Bone marrow (tissue), 2 donors: ENCODE data around the gene MYZAP.
"Not testable (repeated sequence)": the region's sequence is repeated elsewhere in the genome, so short reads cannot be mapped to it uniquely, and the experiment has no call there.

Experiments
- DNase-seq, 2 donors: peaks; one replicate each; lab custom pipeline; 2025; lab: John Stamatoyannopoulos, UW

The MYZAP gene

DNA sequence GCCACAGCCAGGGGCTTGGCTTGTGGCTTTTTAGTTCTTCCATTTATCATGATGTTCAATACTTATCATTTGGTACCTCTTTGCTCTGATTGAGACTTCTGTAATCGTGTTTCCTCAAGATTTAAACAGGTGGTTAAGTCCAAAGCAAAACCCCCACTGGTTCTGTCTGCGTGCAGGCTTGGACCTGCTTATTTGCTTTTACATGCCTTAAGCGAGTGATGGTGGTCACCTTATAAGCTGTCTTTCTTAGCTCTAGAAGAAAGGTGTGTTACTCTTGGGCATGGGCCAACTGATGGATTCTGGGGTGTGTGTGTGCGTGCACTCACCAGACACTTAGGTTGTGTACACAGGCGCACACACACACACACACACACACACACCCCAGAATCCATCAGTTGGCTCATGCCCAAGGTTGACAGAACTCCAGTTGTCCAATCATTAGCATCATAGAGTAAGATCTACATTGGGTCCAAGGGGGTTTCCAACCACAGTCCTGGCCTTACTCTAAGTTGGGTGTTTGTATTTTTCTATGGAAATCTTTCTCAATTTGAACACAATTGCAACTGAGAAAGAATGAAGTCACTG lies 1.2 kb downstream of the MYZAP start:
- no peak for DNase-seq

DNA sequence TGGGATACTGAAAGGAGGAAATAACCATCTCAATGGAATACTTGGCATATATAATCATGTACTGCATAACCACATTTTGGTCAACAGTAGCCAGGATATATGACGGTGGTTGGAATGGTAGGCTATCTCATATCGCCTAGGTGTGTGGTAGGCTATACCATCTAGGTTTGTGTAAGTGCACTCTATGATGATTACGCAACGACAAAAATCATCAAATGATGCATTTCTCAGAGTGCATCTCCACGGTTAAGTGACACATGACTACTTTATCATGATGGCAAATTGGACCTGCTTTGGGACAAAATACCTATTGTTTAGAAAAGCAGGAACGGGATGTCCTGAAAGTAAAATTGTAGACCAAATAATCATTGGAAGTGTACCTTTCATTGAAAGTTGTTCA lies 2.8 kb downstream of the MYZAP start:
- no peak for DNase-seq

DNA sequence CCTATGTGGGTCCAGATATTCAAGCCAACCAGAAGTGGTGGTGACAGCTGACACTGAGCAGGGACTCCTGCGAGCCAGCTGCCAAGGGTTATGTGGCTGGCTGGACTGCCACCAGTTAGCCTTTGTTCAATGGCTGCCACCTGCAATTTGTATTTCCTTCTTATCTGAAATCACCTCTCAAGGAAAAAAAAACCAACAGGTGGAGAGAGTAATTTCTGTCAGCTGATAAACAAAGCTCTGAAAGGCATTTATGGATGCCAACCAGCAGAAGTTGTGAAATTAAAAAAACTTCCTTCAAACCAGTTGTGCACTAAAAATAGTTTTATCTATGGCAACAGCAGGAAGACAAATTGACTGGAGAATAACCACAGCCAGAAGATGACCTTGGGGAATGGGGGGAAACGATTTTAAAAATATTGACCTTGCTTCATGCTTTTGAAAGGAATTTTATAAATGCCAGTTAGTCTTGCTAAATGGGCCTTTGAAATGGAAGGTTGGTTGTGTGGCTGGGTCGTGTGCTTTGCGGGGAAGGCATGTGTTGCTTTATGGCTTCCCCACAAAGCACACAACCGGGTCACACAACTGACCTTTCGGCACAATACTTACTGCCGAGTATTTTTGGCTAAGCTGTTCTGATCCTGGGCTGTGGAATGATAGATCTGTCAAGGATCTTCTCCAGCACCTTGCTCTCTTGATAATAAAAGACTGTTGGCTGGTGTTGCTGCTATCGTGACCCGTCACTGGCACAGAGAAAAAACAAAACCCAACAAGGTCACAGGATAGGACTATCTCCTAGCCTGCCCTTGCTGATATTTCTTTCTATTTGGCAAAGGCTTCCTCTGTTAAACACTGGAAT lies 3.5 kb downstream of the MYZAP start:
- no peak for DNase-seq

DNA sequence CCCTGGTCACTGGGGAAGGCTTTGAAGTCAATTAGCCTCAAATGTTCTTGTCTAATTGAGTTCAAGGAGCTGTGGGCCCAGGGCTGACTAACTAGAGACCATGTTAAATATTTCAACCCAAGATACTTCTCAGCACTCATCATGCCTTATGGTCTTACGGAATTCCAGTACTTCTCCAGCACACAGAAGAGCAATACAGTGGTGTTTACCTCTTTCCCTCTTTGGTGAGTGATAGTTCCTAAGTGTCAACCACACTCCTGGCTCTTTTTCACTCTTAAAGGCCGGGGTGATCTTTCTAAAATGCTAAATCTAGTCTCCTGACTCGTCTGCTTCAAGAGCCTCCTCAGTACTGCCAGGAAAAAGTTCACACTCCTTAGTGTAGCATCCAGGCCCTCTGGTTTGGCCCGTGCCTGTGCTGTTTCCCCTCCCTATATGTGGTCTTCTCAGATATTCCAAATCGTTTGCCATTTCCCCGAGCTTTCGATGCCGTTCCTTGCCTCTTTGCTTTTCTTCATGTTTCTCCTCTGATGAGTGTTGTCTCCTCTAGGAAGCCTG lies 4.7 kb downstream of the MYZAP start:
- no peak for DNase-seq

DNA sequence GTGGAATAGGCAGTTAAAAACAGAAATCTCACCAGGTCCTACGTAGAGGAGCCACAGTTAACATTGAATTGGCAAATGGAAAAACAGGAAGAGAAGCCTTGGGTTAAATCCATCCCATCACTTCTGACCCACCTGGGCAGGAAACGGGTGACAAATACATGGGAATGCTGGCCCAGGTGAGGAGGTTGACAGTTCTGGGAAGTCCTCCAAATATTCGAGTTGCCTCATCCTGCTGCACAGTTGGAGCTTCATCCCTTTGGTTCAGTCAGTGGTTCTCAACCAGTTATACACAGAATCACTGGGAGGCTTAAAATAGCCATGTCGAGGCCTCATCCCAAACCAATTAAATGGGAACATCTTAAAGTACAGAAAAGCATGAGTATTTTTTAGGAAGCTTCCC lies 5.3 kb downstream of the MYZAP start:
- no peak for DNase-seq

DNA sequence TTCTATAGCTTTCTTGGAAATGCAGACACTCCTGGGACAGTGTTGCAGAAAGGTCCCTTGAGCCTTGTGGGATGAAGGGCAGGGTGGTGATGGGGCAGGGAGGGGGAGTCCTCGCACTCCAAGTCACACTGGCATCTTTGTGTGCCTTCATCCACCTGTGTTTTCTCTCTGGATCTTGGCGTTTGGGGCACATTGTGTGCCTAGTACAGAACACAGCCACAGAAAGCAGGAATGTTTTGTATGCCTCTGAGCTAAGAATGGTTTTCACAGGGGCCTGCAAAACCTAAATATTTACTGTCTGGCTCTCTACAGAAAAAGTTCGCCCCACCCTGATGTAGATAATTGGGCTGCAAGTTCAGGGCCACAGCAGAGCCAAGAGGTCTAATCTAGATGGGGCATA lies 5.7 kb downstream of the MYZAP start:
- no peak for DNase-seq

DNA sequence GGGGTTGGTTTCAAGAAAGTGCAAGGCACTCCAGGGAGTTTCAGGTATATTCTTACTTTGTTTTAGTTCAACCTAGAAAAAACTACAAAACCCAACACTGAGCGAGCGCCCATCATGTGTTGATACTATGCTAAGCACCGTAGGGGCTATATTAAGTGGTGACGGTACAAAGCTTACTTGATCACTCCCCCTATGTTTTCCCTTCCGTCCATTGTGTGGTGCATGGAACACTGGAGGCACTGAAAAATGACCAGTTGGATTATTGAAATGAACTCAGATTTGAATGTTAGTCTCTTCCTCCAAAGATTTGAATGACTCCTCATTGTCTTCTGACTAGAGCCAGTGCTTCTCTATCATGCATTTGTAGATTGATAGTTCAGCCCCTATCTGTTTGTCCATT lies 6.6 kb downstream of the MYZAP start:
- no peak for DNase-seq

DNA sequence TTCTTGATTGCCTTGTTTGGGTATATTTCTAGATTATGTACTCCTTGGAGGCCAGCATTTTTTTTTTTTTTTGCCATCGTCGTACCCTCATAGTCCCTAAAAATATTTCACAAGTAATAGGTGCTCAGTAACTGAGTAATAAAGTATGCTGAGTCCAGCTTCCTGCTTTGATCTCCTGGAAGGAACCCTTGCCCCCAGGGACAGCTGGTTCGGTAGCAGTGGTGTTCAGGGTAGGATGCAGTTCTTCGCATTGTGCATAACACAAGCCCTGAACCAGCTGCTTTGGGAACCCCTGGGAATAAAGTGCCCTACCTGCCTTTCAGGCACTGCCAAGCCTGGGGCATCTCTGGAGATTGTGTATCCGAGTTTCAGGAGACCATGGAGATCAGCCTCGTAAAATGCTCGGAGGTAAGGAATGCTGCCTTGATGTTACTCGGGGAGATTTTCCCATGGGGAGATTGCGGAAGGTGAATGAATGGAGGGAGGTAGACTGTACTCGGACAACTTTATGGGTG lies 7.6 kb downstream of the MYZAP start:
- no peak for DNase-seq

DNA sequence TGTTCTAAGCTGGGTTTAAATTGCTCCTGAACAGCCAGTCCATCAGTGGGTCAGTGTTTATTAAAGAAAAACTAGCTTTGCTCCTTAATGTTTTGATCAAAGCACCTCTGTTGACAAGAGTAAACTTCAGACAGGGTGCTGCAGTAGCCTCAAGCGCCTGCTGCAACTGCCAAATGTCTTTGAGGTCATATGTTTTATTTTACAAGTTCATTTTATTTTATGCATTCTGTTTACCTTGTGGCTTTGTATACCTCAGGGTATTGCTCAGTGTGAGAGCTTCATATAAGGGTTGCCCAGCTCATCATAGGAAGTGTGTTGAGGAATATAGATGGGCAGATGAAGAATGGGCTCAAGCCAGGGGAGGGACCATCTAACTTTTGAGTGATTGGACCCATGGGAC lies 8.5 kb downstream of the MYZAP start:
- no peak for DNase-seq

DNA sequence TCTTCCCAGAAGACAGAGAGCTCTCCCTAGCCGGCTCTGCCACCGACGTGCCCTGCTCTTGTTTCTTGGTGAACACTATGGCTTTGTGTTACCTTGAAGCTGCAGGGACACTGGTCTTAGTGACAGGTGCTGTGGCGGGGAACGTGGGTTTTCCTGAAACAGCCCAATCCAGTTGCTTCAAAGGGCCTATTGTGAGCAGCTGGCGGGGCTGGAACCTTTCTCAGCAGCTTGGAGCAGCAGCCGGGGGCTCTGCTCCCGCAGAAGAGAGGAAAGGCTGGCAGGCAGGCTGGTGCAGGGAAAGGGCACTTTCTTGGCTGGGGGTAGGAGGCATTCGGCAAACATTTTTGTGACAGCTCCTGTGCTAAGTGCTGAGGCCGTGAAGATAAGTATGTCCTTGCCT lies 12.8 kb downstream of the MYZAP start:
- no peak for DNase-seq

DNA sequence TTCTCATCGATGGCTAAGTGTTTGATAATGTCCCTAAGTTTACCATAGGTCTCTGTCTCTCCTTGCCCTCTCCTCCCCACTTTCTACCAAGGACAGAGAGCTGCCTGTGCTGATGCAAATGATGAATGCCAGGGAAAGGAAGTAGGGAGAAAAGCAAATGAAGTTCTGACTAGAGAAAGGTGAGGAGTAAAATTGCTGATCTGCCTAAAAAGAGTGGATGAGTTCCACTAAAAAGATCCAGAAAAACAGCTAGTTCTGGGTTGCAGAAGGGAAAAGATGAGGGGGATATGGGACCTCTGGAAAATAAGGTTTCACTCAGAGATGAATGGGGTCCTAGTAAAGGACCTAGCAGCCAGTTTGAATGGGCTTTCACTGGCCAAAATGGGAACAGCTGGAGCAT lies 13.8 kb downstream of the MYZAP start:
- no peak for DNase-seq

DNA sequence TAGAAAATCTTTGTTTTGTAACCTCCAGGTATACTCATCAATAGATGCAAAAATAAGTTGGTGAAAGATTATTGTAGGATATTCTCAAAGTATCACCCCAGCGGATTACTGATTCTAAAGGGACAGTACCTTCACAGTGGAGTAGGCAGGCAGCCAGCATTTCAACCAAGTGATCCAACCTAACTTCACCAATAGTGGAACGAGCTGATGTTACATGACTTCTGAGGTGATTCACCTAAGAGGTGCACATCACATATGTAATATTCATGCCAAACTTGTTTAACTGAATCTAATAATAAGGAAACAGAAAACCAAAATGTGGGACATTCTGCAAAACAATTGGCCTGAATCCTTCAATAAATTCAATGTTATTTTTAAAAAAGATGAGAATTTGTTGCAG lies 14.3 kb downstream of the MYZAP start:
- no peak for DNase-seq

DNA sequence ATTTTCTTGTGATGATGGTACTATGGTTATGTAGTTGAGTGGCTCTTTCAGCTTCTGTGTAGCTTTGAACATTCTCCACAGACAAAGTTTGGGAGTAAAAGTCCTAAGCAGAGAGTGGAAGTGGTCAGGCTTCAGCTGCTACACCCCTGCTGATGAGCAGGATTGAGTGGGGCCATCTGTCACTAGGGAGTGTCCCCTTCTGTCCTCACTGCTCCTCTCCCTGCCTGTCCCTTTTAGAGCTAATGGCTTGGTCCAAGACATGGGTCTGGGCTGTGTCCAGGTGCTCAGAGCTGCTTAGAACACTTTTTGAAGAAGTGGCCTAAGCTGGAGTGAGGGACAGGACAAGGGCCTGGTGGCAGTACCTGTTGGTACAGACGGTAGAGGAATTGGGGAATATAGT lies 15.1 kb downstream of the MYZAP start:
- DNase-seq, result no peak

DNA sequence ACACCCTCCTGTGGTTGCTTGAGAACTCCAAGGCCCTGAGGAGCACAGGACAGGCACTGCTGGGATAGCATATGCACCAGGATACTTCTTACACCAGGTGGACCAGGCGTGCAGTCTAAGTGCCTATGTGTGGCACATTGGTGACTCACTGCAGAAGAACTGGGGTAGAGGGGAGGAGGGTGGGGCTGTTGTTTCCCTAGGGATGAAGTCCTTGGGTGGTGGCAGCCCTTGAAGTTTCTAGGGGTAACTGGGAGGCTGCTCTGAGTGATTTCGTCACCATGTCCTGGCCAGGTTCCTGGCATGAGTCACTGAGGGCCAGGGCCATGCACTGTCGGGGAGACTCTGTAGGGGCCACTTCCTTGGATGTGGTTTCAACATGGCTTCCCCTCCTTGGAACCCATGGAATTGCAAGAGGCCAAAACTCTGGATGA lies 15.9 kb downstream of the MYZAP start:
- DNase-seq, result no peak

DNA sequence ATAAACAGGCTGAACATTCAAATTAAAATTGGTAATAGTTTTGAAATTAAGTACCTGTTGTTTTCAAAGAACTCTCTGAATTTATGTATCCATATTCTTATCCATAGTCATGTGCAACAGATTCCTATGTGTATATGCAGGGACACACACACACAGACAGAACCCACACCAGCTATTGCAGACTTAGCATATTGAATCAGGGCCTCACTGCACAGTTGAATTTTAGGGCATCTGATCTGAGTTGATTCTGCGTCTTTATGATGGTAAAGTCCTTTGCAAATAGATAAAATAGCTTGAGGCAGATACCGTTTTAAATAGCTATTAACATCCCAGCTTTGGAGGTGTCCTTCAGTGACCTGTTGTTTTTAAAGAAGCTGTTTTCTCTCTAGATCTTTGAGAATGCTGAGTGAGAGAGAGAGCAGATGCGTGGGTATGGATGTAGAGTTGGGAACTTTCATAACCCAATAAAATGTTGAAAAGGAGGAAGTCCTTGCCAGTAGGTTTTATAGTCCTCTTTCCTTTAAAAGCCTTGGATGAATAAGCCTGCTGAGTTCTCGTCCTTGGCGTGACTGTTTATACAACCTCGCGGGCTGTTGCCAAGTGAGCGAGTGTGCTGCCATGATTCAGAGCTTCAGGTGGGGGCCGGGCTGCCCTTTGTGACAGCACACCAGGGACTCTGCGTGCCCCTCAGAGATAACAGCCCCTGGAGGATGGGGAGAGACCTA lies 18.3 kb downstream of the MYZAP start:
- DNase-seq, result no peak

DNA sequence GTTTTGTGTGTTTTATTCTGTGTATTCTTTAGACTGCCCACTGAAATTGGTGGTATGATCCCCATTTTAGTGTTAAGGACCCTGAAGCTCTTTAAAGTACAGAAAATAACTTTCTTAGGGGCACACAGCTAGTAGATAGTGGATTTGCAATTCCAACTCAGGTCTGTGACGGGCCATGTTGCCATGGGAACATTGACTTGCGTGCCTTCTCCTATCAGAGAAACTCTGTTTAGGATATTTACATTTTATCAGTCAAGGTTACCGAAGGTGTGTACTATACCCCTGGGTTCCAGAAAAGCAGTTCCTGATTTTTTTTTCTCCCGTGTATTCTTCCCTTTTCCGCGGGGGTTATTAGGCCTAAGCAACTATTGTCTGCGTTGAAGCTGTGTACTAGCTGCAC lies 19.4 kb downstream of the MYZAP start:
- DNase-seq, result no peak

DNA sequence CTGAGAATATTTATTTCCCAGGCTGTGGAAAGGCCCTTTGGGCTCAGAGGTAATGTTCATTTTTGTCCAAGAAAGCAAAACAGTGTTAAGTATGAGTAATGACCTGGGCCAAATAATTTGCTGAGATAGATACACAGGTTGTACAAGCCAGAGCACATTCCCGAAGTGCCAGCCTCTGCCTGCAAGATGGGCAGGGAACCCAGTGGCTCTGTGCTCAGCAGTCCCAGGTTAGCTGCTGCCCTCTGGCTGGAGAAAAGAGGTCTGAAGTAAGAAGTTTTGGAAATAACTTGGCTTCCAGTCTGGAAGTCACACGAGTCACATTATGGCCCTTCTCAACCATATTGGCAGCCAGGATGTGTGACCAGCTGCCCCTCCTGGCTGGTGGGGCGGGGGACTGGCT lies 20.2 kb downstream of the MYZAP start:
- no peak for DNase-seq

DNA sequence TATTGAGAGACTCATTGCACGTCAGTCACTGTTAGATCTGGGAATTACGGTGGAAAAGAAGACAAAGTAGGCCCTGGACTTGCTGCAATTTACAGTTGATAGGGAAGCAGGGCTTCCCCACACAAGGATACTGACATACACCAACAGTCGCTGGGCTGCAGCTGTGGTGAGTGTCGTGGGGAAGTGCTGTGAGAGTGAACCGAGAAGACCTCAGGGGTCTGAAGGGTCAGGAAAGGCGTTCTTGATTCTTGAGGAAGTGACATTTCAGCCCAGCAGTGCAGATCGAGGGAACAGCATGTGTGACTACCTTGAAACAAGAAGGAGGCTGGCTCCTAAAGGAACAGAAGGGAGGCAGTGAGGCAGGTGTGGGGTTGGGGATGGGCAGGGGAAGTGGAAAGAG lies 22.5 kb downstream of the MYZAP start:
- no peak for DNase-seq

DNA sequence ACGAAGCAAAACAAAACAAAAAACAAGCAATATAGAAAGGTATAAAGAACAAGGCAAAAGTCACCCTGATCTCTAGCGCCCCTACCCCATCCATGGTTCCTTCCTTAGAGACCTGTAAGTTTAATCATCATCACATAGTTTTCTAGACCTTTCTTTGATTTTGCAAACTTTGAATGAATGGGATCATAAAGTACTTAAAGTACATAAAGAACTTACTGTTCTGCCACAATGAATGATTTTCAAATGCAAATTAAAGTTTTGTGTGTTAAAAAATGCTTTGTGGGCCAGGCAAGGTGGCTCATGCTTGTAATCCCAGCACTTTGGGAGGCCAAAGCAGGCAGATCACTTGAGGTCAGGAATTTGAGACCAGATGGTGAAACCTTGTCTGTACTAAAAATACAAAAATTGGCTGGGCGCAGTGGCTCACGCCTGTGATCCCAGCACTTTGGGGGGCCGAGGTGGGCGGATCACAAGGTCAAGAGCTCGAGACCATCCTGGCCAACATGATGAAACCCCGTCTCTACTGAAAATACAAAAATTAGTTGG lies 24.3 kb downstream of the MYZAP start:
- DNase-seq, result not testable (repeated sequence)

DNA sequence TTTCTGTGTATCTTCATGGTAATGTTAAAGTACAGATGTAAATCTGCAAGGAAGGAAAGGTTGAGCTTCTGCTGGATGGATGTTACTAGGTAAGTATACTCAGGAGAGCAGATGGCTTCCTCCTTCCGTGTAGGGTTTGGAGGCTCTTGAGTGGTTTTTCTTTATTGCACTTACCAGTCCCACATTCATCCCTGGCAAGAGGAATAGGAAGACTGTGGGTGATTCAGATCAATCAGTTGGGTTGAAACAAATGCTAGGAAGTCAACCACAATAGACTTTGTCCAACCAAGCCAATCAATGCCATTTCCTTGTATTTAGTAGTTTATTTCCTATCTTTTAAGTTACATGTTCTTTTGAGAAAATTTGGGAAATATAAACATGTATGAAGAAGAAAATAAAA lies 26.6 kb downstream of the MYZAP start:
- no peak for DNase-seq

DNA sequence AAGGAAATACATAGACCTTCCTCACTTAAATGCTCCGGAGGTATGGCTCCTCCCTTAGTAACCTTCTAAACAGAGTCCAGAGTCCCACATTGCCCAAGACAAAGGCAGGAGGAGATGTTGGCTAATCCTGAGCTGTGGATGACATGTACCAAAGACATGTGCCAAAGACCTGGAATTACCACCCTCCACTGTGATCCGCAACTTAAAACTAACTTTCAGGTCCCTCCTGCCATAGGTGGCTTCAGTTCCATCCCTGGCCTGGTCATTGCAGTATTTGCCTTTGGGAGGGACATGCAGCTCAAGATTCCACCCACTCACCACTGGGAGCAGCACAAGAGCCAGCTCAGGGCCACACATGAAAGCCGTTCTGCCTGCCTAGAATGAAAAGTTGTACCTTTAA lies 28.0 kb downstream of the MYZAP start:
- no peak for DNase-seq

DNA sequence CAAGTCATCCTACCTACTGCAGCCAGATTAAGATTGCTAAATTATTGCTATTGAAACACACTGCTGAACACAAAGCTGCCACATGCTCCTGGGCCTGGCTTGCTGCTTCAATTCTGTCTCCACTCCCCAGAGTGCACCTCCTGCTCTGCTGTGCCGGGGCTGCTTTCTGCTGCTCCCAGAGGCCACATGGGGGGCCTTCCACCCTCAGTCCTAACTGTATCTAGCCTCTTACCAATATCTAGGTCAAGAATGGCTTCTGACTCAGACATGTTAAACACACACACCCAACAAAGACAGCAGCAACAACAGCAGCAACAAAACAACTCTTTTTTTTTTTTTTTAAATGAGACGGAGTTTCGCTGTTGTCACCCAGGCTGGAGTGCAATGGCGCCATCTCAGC lies 33.0 kb downstream of the MYZAP start:
- no peak for DNase-seq
